ENCODE data around the gene BHLHE23. TPM values are rescaled to one million over a fixed set of nuclear protein-coding genes. Genes with fewer than 3 reads are reported as not detected.

BHLHE23 gene
- total and polyA plus RNA-seq, 3 experiments from 2014 or later, result not detected

DNA sequence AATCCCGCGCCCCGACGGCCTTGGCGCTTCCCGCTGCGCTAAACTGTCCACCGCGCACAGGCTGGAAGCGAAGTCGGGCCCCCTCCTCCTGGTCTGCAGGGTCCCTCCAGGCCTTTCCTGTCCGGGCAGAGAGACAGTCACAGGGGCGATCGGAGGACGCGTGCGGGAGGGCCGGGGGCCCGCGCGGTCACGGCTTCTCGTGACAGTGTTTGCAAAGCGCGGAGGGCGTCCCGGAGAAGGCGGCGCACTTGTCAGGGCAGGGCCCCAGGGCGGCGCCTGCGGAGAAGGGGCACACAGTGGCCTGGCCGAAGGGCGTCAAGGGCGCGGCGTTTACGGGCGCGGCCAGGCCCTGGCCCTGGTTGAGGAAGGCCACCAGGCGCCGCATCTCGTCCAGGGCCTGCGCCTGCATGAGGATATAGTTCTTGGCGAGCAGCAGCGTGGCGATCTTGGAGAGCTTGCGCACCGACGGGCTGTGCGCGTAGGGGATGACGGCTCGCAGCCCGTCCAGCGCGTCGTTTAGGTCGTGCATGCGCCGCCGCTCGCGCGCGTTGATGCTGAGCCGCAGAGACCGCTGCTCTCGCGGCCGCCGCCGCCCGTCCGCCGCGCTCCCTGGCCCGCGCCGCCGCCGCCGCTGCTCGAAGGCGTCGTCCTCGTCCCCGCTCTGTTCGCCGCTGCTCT, 763 bp downstream of the BHLHE23 start:
- Mint-ChIP-seq H3K9me3 (peaks cover 0 to 2% (median 0%) of the 10 kb centered on the region in 5 donors), H3K27ac (no peak overlapping the region), H3K27me3 (peaks cover 37 to 58% of the 10 kb centered on the region in 2 donors), H3K4me1 (peaks cover 15 to 43% (median 21%) of the 10 kb centered on the region in 3 donors), H3K36me3 (peaks cover 0 to 3% (median 0%) of the 10 kb centered on the region in 3 donors), H3K4me3 (peak overlapping the region in 1 of 7 donors; percentile 27)
- ChIA-PET CTCF (interaction anchor here (1.3 to 2.6 kb wide), 4 partner anchors 15 to 33 kb away, joined by 3 to 11 read pairs (median 4); no protein-coding TSS in a partner anchor), POLR2A (no interaction called here)
- H3K4me1 ChIP-seq (ENCODE audit: insufficient read depth, low read length), result peaks cover 27% of the 10 kb centered on the region
- H3K4me3 ChIP-seq (ENCODE audit: low read length), result no peak overlapping the region
- H3K9me3 ChIP-seq (ENCODE audit: low read length), result no peaks in the 10 kb centered on the region
- H3K27ac ChIP-seq (ENCODE audit: low read depth, low read length), result no peak overlapping the region
- DNase-seq, result no peak
- peaks cover 58% of the 10 kb centered on the region for H3K27me3 ChIP-seq (ENCODE audit: insufficient read depth, low read length, poor library complexity, severe bottlenecking)
- no peaks in the 10 kb centered on the region for H3K36me3 ChIP-seq (ENCODE audit: insufficient read depth, low read length)

GRCh38 chr20:63005365-63005861, 1.4 kb downstream of the BHLHE23 start:
- Histone ChIP-seq H3K4me3 (ENCODE audit: low read length) (no peak overlapping the region), H3K27ac (ENCODE audit: low read depth, low read length) (no peak overlapping the region), H3K27me3 (ENCODE audit: insufficient read depth, low read length, poor library complexity, severe bottlenecking) (peaks cover 57% of the 10 kb centered on the region), H3K4me1 (ENCODE audit: insufficient read depth, low read length) (peaks cover 27% of the 10 kb centered on the region), H3K36me3 (ENCODE audit: insufficient read depth, low read length) (no peaks in the 10 kb centered on the region), H3K9me3 (ENCODE audit: low read length) (no peaks in the 10 kb centered on the region)
- Mint-ChIP-seq H3K4me3 (no peak overlapping the region), H3K27me3 (peaks cover 41 to 62% of the 10 kb centered on the region in 2 donors), H3K4me1 (peaks cover 14 to 42% (median 18%) of the 10 kb centered on the region in 3 donors), H3K9me3 (peaks cover 0 to 1% (median 0%) of the 10 kb centered on the region in 5 donors), H3K36me3 (peaks cover 0 to 2% (median 0%) of the 10 kb centered on the region in 3 donors), H3K27ac (no peak overlapping the region)
- no peak for DNase-seq
- ChIA-PET POLR2A (no interaction called here), CTCF (interaction anchor here (1.9 to 2.6 kb wide), 3 partner anchors 26 to 33 kb away, joined by 4 to 11 read pairs (median 4); no protein-coding TSS in a partner anchor)

DNA sequence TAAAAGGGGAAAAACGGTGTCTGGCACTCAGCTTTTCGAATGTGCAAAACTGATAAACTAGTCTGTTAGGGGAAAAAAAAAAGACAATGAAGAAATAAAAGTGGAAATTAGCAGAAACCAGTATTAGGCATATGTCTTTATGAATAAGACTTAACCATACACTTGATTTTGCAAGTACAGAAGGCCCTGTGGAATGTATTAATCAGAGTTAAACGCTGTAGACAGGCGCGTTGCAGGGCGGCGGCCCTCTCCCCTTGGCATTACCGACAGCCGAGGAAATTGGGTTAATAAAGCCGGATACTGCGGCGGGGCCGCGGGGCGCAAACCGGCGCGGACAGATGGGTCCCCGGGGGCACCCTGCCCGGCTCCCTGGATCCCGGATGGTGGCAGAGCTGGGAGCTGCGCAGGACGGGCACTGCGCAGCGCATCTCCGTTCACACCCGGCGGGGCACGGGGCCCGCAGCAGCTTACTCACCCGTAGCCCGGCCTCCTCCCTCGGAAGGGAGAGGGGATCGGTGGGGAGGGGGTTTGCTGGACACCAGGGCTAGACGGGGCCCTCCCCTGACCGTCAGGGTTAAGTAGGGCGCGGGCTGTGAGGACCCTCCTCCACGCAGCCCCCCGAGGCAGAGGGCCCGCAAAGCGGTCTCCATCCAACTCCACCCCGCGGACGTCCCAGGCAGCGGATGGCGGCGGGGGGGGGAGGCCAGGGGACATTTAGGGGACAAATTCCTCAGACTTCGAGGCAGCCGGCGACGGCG, 2.0 kb downstream of the BHLHE23 start:
- H3K4me1 Mint-ChIP-seq, result peaks cover 9 to 36% (median 12%) of the 10 kb centered on the region in 3 donors
- Histone ChIP-seq H3K27ac (ENCODE audit: low read depth, low read length) (no peak overlapping the region), H3K9me3 (ENCODE audit: low read length) (no peaks in the 10 kb centered on the region), H3K27me3 (ENCODE audit: insufficient read depth, low read length, poor library complexity, severe bottlenecking) (peaks cover 51% of the 10 kb centered on the region), H3K4me1 (ENCODE audit: insufficient read depth, low read length) (peaks cover 21% of the 10 kb centered on the region), H3K36me3 (ENCODE audit: insufficient read depth, low read length) (no peaks in the 10 kb centered on the region), H3K4me3 (ENCODE audit: low read length) (no peak overlapping the region)
- no peak for DNase-seq
- no peak overlapping the region for H3K27ac Mint-ChIP-seq
- H3K36me3 Mint-ChIP-seq, result no peaks in the 10 kb centered on the region
- H3K9me3 Mint-ChIP-seq, result no peaks in the 10 kb centered on the region
- peak overlapping the region in 3 of 7 donors; percentile 1 to 34 (median 32) for H3K4me3 Mint-ChIP-seq
- POLR2A ChIA-PET, result no interaction called here
- peaks cover 44 to 63% of the 10 kb centered on the region in 2 donors for H3K27me3 Mint-ChIP-seq
- CTCF ChIA-PET, result interaction anchor here (1.9 to 2.6 kb wide), 3 partner anchors 25 to 32 kb away, joined by 4 to 11 read pairs (median 4); no protein-coding TSS in a partner anchor

DNA sequence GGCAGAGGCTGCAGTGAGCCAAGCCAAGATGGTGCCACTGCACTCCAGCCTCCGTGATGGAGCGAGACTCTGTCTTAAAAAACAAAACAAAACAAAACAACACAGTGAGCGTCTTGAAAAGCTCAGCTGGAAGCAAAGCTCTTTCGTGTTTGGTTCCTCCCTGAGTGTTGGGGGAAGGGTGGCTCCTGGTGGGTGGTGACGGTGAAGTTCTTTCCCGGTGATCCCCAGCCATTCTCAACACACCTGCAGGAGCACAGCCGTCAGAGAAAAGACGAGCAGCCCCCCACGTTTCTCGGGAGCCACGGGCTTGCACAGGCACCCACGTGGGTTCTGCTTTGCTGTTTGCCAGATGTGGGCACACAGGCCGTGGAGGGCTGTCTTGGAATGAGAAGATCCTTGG, 3.2 kb downstream of the BHLHE23 start:
- H3K36me3 Mint-ChIP-seq, result no peaks in the 10 kb centered on the region
- peak overlapping the region in 1 of 7 donors; percentile 37 for H3K4me3 Mint-ChIP-seq
- Histone ChIP-seq H3K27me3 (ENCODE audit: insufficient read depth, low read length, poor library complexity, severe bottlenecking) (peaks cover 40% of the 10 kb centered on the region), H3K4me3 (ENCODE audit: low read length) (no peak overlapping the region), H3K4me1 (ENCODE audit: insufficient read depth, low read length) (peaks cover 9% of the 10 kb centered on the region), H3K9me3 (ENCODE audit: low read length) (no peaks in the 10 kb centered on the region), H3K27ac (ENCODE audit: low read depth, low read length) (no peak overlapping the region), H3K36me3 (ENCODE audit: insufficient read depth, low read length) (no peaks in the 10 kb centered on the region)
- CTCF ChIA-PET, result interaction anchor here (1.1 to 2.6 kb wide), 3 partner anchors 26 to 102 kb away, joined by 3 to 11 read pairs (median 4); no protein-coding TSS in a partner anchor
- H3K27me3 Mint-ChIP-seq, result peaks cover 40 to 67% of the 10 kb centered on the region in 2 donors
- POLR2A ChIA-PET, result no interaction called here
- no peaks in the 10 kb centered on the region for H3K9me3 Mint-ChIP-seq
- DNase-seq, result no peak
- peaks cover 5 to 26% (median 7%) of the 10 kb centered on the region in 3 donors for H3K4me1 Mint-ChIP-seq
- H3K27ac Mint-ChIP-seq, result peak overlapping the region in 2 of 8 donors; percentile 8 to 13

DNA sequence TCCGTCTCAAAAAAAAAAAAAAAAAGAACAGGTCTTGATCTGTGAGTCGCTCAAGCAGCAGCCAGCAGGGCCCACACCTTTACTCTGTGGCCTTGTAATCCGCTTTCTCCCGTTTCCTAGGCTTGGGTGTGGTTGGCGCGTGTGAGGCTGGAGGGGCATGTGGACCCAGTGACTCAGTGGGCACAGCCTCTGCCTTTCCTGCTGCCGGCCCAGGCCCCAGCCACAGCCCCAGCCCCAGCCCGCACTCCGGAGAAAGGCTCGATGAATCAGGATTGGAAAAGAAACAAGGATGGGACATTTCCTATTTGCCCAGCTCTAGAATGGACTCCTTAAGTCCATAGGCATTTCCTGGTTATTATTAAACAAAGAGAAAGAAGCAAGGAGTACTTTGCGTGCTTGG, 4.3 kb downstream of the BHLHE23 start:
- no peak for DNase-seq
- Histone ChIP-seq H3K4me3 (ENCODE audit: low read length) (no peak overlapping the region), H3K36me3 (ENCODE audit: insufficient read depth, low read length) (no peaks in the 10 kb centered on the region), H3K9me3 (ENCODE audit: low read length) (no peaks in the 10 kb centered on the region), H3K4me1 (ENCODE audit: insufficient read depth, low read length) (peaks cover 2% of the 10 kb centered on the region), H3K27ac (ENCODE audit: low read depth, low read length) (no peak overlapping the region), H3K27me3 (ENCODE audit: insufficient read depth, low read length, poor library complexity, severe bottlenecking) (peaks cover 31% of the 10 kb centered on the region)
- H3K9me3 Mint-ChIP-seq, result no peaks in the 10 kb centered on the region
- H3K27me3 Mint-ChIP-seq, result peaks cover 39 to 73% of the 10 kb centered on the region in 2 donors
- H3K27ac Mint-ChIP-seq, result no peak overlapping the region
- peaks cover 4 to 17% (median 5%) of the 10 kb centered on the region in 3 donors for H3K4me1 Mint-ChIP-seq
- POLR2A ChIA-PET, result interaction anchor here (0.7 kb wide), 1 partner anchor 22 kb away, joined by 7 read pairs; no protein-coding TSS in a partner anchor
- no peak overlapping the region for H3K4me3 Mint-ChIP-seq
- H3K36me3 Mint-ChIP-seq, result no peaks in the 10 kb centered on the region
- CTCF ChIA-PET, result interaction anchor here (0.7 kb wide), 1 partner anchor 719 kb away, joined by 3 read pairs; no protein-coding TSS in a partner anchor

DNA sequence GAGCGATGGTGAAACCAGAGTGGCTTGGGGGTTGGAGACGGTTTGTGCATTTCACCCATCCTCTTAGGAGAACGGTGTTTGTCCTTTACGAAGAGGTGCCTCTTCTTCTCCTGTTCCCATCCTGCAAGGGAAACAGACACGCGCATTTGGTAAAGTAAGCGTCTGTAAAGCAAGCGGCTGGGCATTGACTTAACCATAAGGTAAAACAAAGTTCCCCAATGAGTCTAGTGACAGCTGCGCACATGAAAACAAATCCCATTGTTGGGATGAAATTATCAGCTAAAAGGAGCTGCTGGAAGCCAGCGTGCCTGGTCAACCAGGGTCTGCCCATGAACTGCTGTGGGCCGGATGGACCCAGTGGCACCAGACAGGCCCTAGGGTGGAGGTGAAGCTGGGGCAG, 5.8 kb downstream of the BHLHE23 start:
- POLR2A ChIA-PET, result no interaction called here
- H3K27me3 ChIP-seq (ENCODE audit: insufficient read depth, low read length, poor library complexity, severe bottlenecking), result peaks cover 28% of the 10 kb centered on the region
- CTCF ChIA-PET, result interaction anchor here (2.3 kb wide), 1 partner anchor 28 kb away, joined by 7 read pairs; no protein-coding TSS in a partner anchor

DNA sequence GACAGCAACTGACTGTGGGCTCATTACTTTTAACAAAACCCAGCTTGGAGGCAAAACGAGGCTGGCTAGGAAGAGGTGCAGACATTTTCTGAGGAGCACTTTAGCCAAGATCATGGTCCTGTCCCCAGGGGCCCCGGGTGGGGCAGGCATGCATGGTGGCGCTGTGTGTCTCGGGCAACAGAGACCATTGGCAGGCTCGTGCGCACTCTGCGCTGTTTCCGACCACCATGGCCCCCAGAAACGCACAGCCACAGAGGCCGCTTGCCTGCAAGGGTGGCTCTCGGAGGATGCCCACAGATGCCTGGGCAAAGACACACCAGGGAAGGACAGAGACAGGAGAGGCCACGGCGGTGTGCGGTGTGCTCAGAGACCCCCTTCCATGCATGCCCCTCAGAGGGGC, 6.7 kb downstream of the BHLHE23 start:
- Histone ChIP-seq H3K9me3 (ENCODE audit: low read length) (no peaks in the 10 kb centered on the region), H3K27ac (ENCODE audit: low read depth, low read length) (no peak overlapping the region), H3K27me3 (ENCODE audit: insufficient read depth, low read length, poor library complexity, severe bottlenecking) (peaks cover 19% of the 10 kb centered on the region), H3K4me3 (ENCODE audit: low read length) (no peak overlapping the region), H3K4me1 (ENCODE audit: insufficient read depth, low read length) (no peaks in the 10 kb centered on the region), H3K36me3 (ENCODE audit: insufficient read depth, low read length) (no peaks in the 10 kb centered on the region)
- Mint-ChIP-seq H3K4me3 (no peak overlapping the region), H3K9me3 (no peaks in the 10 kb centered on the region), H3K36me3 (no peaks in the 10 kb centered on the region), H3K4me1 (peaks cover 4 to 7% (median 5%) of the 10 kb centered on the region in 3 donors), H3K27me3 (peaks cover 39 to 70% of the 10 kb centered on the region in 2 donors), H3K27ac (no peak overlapping the region)
- DNase-seq, result no peak
- ChIA-PET POLR2A (no interaction called here), CTCF (interaction anchor here (2.3 kb wide), 1 partner anchor 27 kb away, joined by 7 read pairs; no protein-coding TSS in a partner anchor)

More for the DNA sequence above, 5.8 kb downstream of the BHLHE23 start:
- H3K27ac ChIP-seq (ENCODE audit: low read depth, low read length), result no peak overlapping the region
- no peak overlapping the region for H3K4me3 ChIP-seq (ENCODE audit: low read length)
- Mint-ChIP-seq H3K4me1 (peaks cover 4 to 11% (median 5%) of the 10 kb centered on the region in 3 donors), H3K36me3 (no peaks in the 10 kb centered on the region), H3K27me3 (peaks cover 41 to 76% of the 10 kb centered on the region in 2 donors), H3K4me3 (no peak overlapping the region), H3K27ac (no peak overlapping the region), H3K9me3 (no peaks in the 10 kb centered on the region)
- no peak for DNase-seq
- H3K36me3 ChIP-seq (ENCODE audit: insufficient read depth, low read length), result no peaks in the 10 kb centered on the region
- no peaks in the 10 kb centered on the region for H3K4me1 ChIP-seq (ENCODE audit: insufficient read depth, low read length)
- H3K9me3 ChIP-seq (ENCODE audit: low read length), result no peaks in the 10 kb centered on the region
